Hepatocyte (in vitro differentiated cells): ENCODE results near the gene IL10. TPM values are rescaled to one million over a fixed set of nuclear protein-coding genes. Genes with fewer than 3 reads are reported as not detected.
"Not testable (repeated sequence)": the region's sequence is repeated elsewhere in the genome, so short reads cannot be mapped to it uniquely, and the experiment has no call there.

Experiments
- DNase-seq: peaks from one replicate; pipeline ENCODE4 v3.0.0-alpha.2; 2016; ENCODE audit warnings: low spot score
- H2AFZ ChIP-seq: fragments of 200-600 bp; sonication (generic); 2 replicates; pipeline ENCODE4 v1.6.0; 2016; ENCODE audit warnings: antibody characterized with exemption, mild to moderate bottlenecking
- H3K27ac ChIP-seq: fragments of 200-600 bp; sonication (generic); 2 replicates; pipeline ENCODE4 v1.5.1; 2016; ENCODE audit warnings: mild to moderate bottlenecking
- H3K27me3 ChIP-seq: fragments of 200-600 bp; sonication (generic); 2 replicates; pipeline ENCODE4 v1.6.1; 2016
- H3K36me3 ChIP-seq: fragments of 200-600 bp; sonication (generic); replicated peaks from 2 replicates; pipeline ENCODE4 v1.5.1; 2016; ENCODE audit warnings: low read depth; ENCODE audit not compliant: insufficient read depth
- H3K4me1 ChIP-seq: fragments of 200-600 bp; sonication (generic); 2 replicates; pipeline ENCODE4 v1.5.1; 2016; ENCODE audit warnings: mild to moderate bottlenecking, moderate library complexity; ENCODE audit not compliant: insufficient read depth
- H3K4me2 ChIP-seq: fragments of 200-600 bp; sonication (generic); 2 replicates; pipeline ENCODE4 v1.6.0; 2016
- H3K4me3 ChIP-seq: fragments of 200-600 bp; sonication (generic); 2 replicates; pipeline ENCODE4 v1.5.1; 2016; ENCODE audit warnings: mild to moderate bottlenecking
- H3K79me2 ChIP-seq: fragments of 200-600 bp; sonication (generic); 2 replicates; pipeline ENCODE4 v1.6.0; 2017; ENCODE audit warnings: mild to moderate bottlenecking
- H3K9me2 ChIP-seq: fragments of 200-600 bp; sonication (generic); replicated peaks from 2 replicates; pipeline ENCODE4 v1.6.0; 2017; ENCODE audit warnings: mild to moderate bottlenecking; ENCODE audit not compliant: insufficient read depth
- H3K9me3 ChIP-seq: fragments of 200-600 bp; sonication (generic); 2 replicates; pipeline ENCODE4 v1.5.1; 2016; ENCODE audit warnings: low read depth, mild to moderate bottlenecking
- H4K20me1 ChIP-seq: fragments of 200-600 bp; sonication (generic); 2 replicates; pipeline ENCODE4 v1.6.0; 2016; ENCODE audit warnings: mild to moderate bottlenecking; ENCODE audit not compliant: insufficient read depth, poor library complexity, severe bottlenecking
- EZH2 ChIP-seq: fragments of 200-600 bp; sonication (generic); IDR thresholded peaks from 2 replicates; pipeline ENCODE4 v1.6.1; 2016; ENCODE audit warnings: antibody characterized with exemption, mild to moderate bottlenecking, borderline replicate concordance
- EZH2phosphoT487 ChIP-seq: fragments of 200-600 bp; sonication (generic); IDR thresholded peaks from one replicate; pipeline ENCODE4 v1.6.1; 2018; ENCODE audit warnings: antibody characterized with exemption, mild to moderate bottlenecking, low read depth, moderate library complexity; ENCODE audit not compliant: unreplicated experiment, severe bottlenecking
- WGBS: methylation state at CpG from one replicate; pipeline ENCODE4 v1.1.6; 2016; ENCODE audit warnings: low lambda C conversion rate; ENCODE audit errors: missing lambda C conversion rate; 5-methylcytosine and 5-hydroxymethylcytosine counted together
- polyA plus RNA-seq: library from polyadenylated mRNA; unstranded; fragments of >200 nt; fragmentation: Nextera tagmentation; extraction: Ambion mirVana; gene quantifications from 2 replicates; pipeline ENCODE4 v1.2.1, GENCODE V29; 2016
- total RNA-seq: library from RNA; depleted of rRNA; stranded (reverse); fragments of >200 nt; gene quantifications from 2 replicates; pipeline ENCODE4 v1.2.3, GENCODE V29; 2014
- TF ChIP-seq, protein P1 (sequence below): fragments of 200-600 bp; sonication (generic); IDR thresholded peaks from 2 replicates; pipeline ENCODE4 v1.5.1; 2016; ENCODE audit warnings: antibody characterized with exemption, mild to moderate bottlenecking; ENCODE audit not compliant: poor library complexity

The IL10 gene
- total and polyA plus RNA-seq, 2 experiments from 2014 or later = 0.50 TPM; not detected in 1

DNA sequence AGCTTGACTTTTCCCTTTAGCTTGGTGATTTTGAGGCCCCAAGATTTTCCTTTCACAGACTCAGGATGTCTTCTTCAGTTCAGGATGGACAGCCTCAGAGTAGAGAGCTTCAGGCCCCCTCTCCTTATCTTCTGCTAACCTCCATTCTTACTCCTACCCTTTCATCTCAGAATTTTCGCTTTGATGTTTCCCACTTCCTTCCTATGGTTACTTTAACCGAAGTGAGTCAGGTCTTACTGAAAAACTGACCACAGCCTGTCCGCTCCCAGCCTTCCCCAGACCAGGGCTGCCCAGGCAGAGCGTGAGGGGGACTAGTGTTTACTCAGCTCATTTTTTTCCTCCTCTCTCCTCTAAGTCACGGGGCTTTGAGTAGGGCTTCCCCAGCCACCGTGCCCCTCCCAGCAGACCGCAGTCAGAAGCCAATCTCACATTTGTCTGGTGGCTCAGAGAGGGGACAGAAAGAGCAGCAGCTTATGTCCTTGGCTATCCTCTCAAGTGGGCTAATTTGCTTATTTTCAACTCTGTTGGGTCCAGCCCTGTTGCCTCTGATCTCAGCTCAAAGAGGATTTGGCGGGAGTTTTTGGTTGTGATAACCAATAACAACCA is 5.9 kb downstream of the IL10 start:
- peaks cover 5% of the 10 kb centered on the region for H3K4me1 ChIP-seq
- H2AFZ ChIP-seq = no peak overlapping the region
- H3K36me3 ChIP-seq = no peaks in the 10 kb centered on the region
- no peaks in the 10 kb centered on the region for H3K9me3 ChIP-seq
- H3K79me2 ChIP-seq = no peaks in the 10 kb centered on the region
- no peaks in the 10 kb centered on the region for H3K9me2 ChIP-seq
- no peaks in the 10 kb centered on the region for H4K20me1 ChIP-seq
- peak; percentile 69 for DNase-seq
- H3K27ac ChIP-seq = no peak overlapping the region
- TF ChIP-seq, protein P1, sequence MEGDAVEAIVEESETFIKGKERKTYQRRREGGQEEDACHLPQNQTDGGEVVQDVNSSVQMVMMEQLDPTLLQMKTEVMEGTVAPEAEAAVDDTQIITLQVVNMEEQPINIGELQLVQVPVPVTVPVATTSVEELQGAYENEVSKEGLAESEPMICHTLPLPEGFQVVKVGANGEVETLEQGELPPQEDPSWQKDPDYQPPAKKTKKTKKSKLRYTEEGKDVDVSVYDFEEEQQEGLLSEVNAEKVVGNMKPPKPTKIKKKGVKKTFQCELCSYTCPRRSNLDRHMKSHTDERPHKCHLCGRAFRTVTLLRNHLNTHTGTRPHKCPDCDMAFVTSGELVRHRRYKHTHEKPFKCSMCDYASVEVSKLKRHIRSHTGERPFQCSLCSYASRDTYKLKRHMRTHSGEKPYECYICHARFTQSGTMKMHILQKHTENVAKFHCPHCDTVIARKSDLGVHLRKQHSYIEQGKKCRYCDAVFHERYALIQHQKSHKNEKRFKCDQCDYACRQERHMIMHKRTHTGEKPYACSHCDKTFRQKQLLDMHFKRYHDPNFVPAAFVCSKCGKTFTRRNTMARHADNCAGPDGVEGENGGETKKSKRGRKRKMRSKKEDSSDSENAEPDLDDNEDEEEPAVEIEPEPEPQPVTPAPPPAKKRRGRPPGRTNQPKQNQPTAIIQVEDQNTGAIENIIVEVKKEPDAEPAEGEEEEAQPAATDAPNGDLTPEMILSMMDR = no peak
- TF ChIP-seq EZH2 (no peak), EZH2phosphoT487 (no peak)
- H3K27me3 ChIP-seq = no peaks in the 10 kb centered on the region
- H3K4me2 ChIP-seq = peak overlapping the region; percentile 11
- no peak overlapping the region for H3K4me3 ChIP-seq
- WGBS = 26% methylated on average over 8 of the region's 8 CpGs

DNA sequence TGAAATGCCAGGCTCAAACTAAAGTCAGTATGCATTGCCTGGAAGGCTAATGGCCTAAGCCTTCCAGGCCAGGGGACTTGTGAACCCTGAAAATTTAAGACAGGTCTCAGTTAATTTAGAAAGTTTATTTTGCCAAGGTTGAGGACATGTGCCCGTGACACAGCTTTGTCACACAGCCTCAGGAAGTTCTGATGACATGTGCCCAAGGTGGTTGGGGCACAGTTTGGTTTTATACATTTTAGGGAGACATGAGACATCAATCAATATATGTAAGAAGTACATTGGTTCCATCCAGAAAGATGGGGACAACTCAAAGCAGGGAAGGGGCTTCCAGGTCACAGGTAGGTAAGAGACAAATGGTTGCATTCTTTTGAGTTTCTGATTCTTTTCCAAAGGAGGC is 6.5 kb downstream of the IL10 start:
- not testable (repeated sequence) for DNase-seq, H3K4me1 ChIP-seq, H3K9me2 ChIP-seq, H3K4me3 ChIP-seq, H3K79me2 ChIP-seq, H3K27ac ChIP-seq, H3K9me3 ChIP-seq, H3K36me3 ChIP-seq, H3K27me3 ChIP-seq, H2AFZ ChIP-seq, H4K20me1 ChIP-seq, H3K4me2 ChIP-seq
- WGBS = 100% methylated on average over 1 of the region's 1 CpG

DNA sequence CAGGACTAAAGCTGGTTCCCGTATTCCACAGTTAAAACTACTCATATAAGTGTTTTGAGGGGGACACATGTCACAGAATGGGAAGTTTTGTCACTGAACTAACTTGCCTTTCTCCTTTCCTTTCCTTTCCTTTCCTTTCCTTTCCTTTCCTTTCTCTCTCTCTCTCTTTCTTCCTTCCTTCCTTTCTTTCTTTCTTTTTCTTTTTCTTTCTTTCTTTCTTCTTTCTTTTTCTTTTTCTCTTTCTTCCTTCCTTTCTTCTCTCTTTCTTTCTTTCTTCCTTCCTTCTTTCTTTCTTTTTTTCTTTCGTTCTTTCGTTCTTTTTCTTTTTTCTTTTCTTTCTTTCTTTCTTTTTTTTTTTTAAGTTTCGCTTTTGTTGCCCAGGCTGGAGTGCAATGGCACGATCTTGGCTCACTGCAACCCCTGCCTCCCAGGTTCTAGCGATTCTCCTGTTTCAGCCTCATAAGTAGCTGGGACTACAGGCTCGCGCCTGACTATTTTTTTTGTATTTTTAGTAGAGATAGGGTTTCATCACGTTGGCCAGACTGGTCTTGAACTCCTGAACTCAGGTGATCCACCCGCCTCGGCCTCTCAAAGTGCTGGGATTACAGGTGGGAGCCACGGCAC is 9.4 kb downstream of the IL10 start:
- not testable (repeated sequence) for H3K79me2 ChIP-seq, DNase-seq, H3K4me2 ChIP-seq, H3K27ac ChIP-seq, H3K9me3 ChIP-seq, H3K4me1 ChIP-seq, H3K36me3 ChIP-seq, H2AFZ ChIP-seq, H3K4me3 ChIP-seq, H3K27me3 ChIP-seq, H3K9me2 ChIP-seq, H4K20me1 ChIP-seq
- 87% methylated on average over 10 of the region's 12 CpGs for WGBS

DNA sequence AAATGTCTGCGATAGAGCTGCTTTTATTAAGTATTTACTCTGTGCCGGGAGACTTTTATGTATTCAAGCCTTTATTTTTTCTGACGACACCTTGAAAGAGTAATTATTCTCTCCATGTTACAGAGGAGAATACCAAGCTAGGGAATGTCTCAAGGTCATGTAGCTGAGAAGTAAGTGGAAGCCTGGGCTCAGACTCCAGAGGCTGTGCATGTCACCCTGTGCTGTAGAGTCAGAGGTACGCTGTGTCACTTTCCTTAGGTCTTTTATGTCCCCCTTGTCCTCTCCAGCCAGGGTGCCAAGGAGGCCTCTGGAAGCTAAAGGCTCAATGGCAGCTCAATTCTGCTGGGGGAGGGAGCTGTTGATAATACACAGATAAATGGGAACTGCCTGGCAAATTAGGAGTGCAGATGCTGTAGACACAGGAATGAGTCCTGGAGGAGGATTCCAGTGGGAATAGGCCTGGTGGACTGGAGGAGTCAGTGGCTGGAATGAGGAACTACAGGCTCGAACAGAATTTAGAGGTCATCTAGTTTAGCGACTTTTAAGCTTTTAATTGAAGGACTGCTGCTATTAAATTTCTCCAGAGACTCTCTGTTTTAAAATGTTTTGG is 11.0 kb downstream of the IL10 start:
- no peak overlapping the region for H3K4me3 ChIP-seq
- no peaks in the 10 kb centered on the region for H3K9me3 ChIP-seq
- no peak for DNase-seq
- H3K4me1 ChIP-seq = no peaks in the 10 kb centered on the region
- no peaks in the 10 kb centered on the region for H3K79me2 ChIP-seq
- H3K27me3 ChIP-seq = no peaks in the 10 kb centered on the region
- H3K27ac ChIP-seq = no peak overlapping the region
- H3K9me2 ChIP-seq = no peaks in the 10 kb centered on the region
- no peak overlapping the region for H2AFZ ChIP-seq
- no peaks in the 10 kb centered on the region for H3K36me3 ChIP-seq
- TF ChIP-seq, protein P1 = peak; percentile 15
- TF ChIP-seq EZH2 = no peak
- no peak overlapping the region for H3K4me2 ChIP-seq
- H4K20me1 ChIP-seq = no peaks in the 10 kb centered on the region
- 65% methylated on average over 6 of the region's 6 CpGs for WGBS
